Parathyroid adenoma (tissue), 2 donors: ENCODE results near the gene ABLIM2.

Experiments
- H2AFZ ChIP-seq: fragments of 300-600 bp; sonication (generic); one replicate; pipeline ENCODE4 v1.7.0; 2017; ENCODE audit warnings: antibody characterized with exemption, mild to moderate bottlenecking
- H3K27ac ChIP-seq: fragments of 300-600 bp; sonication (generic); one replicate; pipeline ENCODE4 v1.7.0; 2017
- H3K27me3 ChIP-seq: fragments of 300-600 bp; sonication (generic); one replicate; pipeline ENCODE4 v1.7.0; 2017; ENCODE audit warnings: low read length; ENCODE audit not compliant: control insufficient read depth, insufficient read depth
- H3K36me3 ChIP-seq: fragments of 300-600 bp; sonication (generic); one replicate; pipeline ENCODE4 v1.7.0; 2017; ENCODE audit warnings: low read length; ENCODE audit not compliant: control insufficient read depth, insufficient read depth
- H3K4me1 ChIP-seq: fragments of 300-600 bp; sonication (generic); one replicate; pipeline ENCODE4 v1.7.0; 2017; ENCODE audit warnings: control low read depth
- H3K4me2 ChIP-seq: fragments of 300-600 bp; sonication (generic); one replicate; pipeline ENCODE4 v1.7.0; 2017; ENCODE audit warnings: low read length
- H3K4me3 ChIP-seq: fragments of 300-600 bp; sonication (generic); one replicate; pipeline ENCODE4 v1.7.0; 2017; ENCODE audit warnings: low read depth, low read length
- H3K79me2 ChIP-seq: fragments of 300-600 bp; sonication (generic); one replicate; pipeline ENCODE4 v1.7.0; 2017; ENCODE audit warnings: control low read depth
- H3K9ac ChIP-seq: fragments of 300-600 bp; sonication (generic); one replicate; pipeline ENCODE4 v1.7.0; 2017; ENCODE audit warnings: mild to moderate bottlenecking
- H3K9me3 ChIP-seq: fragments of 300-600 bp; sonication (generic); one replicate; pipeline ENCODE4 v1.7.0; 2017; ENCODE audit warnings: low read length; ENCODE audit not compliant: control insufficient read depth
- CTCF ChIP-seq: fragments of 300-600 bp; sonication (generic); IDR thresholded peaks from one replicate; pipeline ENCODE4 v1.7.0; 2017; ENCODE audit warnings: antibody characterized with exemption, mild to moderate bottlenecking
- donor health status: primary hyperparathyroidism.

ABLIM2 gene

GRCh38 chr4:8164687-8165086 is 6.1 kb upstream of the ABLIM2 start:
- H3K27me3 ChIP-seq, result no peaks in the 10 kb centered on the region
- no peak for TF ChIP-seq CTCF
- H3K27ac ChIP-seq, result no peak overlapping the region
- no peaks in the 10 kb centered on the region for H3K4me1 ChIP-seq
- no peak overlapping the region for H3K4me3 ChIP-seq
- no peak overlapping the region for H3K4me2 ChIP-seq
- no peak overlapping the region for H3K9ac ChIP-seq
- no peak overlapping the region for H2AFZ ChIP-seq
- no peaks in the 10 kb centered on the region for H3K36me3 ChIP-seq
- no peaks in the 10 kb centered on the region for H3K9me3 ChIP-seq
- no peaks in the 10 kb centered on the region for H3K79me2 ChIP-seq

GRCh38 chr4:8164194-8164565 is 5.6 kb upstream of the ABLIM2 start:
- no peaks in the 10 kb centered on the region for H3K36me3 ChIP-seq
- no peaks in the 10 kb centered on the region for H3K79me2 ChIP-seq
- H3K4me1 ChIP-seq, result no peaks in the 10 kb centered on the region
- no peak overlapping the region for H3K4me3 ChIP-seq
- H3K27me3 ChIP-seq, result no peaks in the 10 kb centered on the region
- no peak overlapping the region for H3K27ac ChIP-seq
- no peaks in the 10 kb centered on the region for H3K9me3 ChIP-seq
- no peak overlapping the region for H3K4me2 ChIP-seq
- no peak for TF ChIP-seq CTCF
- H3K9ac ChIP-seq, result no peak overlapping the region
- H2AFZ ChIP-seq, result no peak overlapping the region

GRCh38 chr4:8163436-8164193 is 5.0 kb upstream of the ABLIM2 start:
- Histone ChIP-seq H3K4me2 (no peak overlapping the region), H3K9me3 (no peaks in the 10 kb centered on the region), H3K27me3 (no peaks in the 10 kb centered on the region), H3K4me1 (no peaks in the 10 kb centered on the region), H3K4me3 (no peak overlapping the region), H3K27ac (no peak overlapping the region), H3K9ac (no peak overlapping the region), H3K79me2 (no peaks in the 10 kb centered on the region), H3K36me3 (no peaks in the 10 kb centered on the region), H2AFZ (no peak overlapping the region)
- no peak for TF ChIP-seq CTCF

GRCh38 chr4:8163026-8163425 is 4.4 kb upstream of the ABLIM2 start:
- H3K36me3 ChIP-seq, result no peaks in the 10 kb centered on the region
- H3K9ac ChIP-seq, result no peak overlapping the region
- H3K27ac ChIP-seq, result no peak overlapping the region
- H3K4me3 ChIP-seq, result no peak overlapping the region
- no peak overlapping the region for H2AFZ ChIP-seq
- no peaks in the 10 kb centered on the region for H3K9me3 ChIP-seq
- no peaks in the 10 kb centered on the region for H3K4me1 ChIP-seq
- no peaks in the 10 kb centered on the region for H3K27me3 ChIP-seq
- no peak for TF ChIP-seq CTCF
- no peak overlapping the region for H3K4me2 ChIP-seq
- H3K79me2 ChIP-seq, result no peaks in the 10 kb centered on the region

GRCh38 chr4:8162625-8163024 is 4.0 kb upstream of the ABLIM2 start:
- H3K4me2 ChIP-seq, result no peak overlapping the region
- no peak for TF ChIP-seq CTCF
- no peaks in the 10 kb centered on the region for H3K9me3 ChIP-seq
- no peak overlapping the region for H3K9ac ChIP-seq
- H3K27me3 ChIP-seq, result no peaks in the 10 kb centered on the region
- H3K4me3 ChIP-seq, result no peak overlapping the region
- no peaks in the 10 kb centered on the region for H3K36me3 ChIP-seq
- no peak overlapping the region for H2AFZ ChIP-seq
- no peaks in the 10 kb centered on the region for H3K4me1 ChIP-seq
- no peaks in the 10 kb centered on the region for H3K79me2 ChIP-seq
- no peak overlapping the region for H3K27ac ChIP-seq
